ENCODE results near the gene DLL3. TPM values are rescaled to one million over a fixed set of nuclear protein-coding genes. Genes with fewer than 3 reads are reported as not detected.
A peak's percentile ranks its signal among the peaks of the same experiment; 100 is the strongest.

Gene DLL3
- total RNA-seq, 2 donors from 2014 or later, result not detected

GRCh38 chr19:39480337-39481228 lies 18.2 kb upstream of the DLL3 start, which contains the start of gene TIMM50:
TIMM50 (plus strand) TSS chr19:39480838; CDS start chr19:39480854, 16 bp downstream.
- DNase-seq (ENCODE audit: low spot score), result peak; percentile 99
- intact Hi-C loops (cut with DNase I), result no loop called here

DNA sequence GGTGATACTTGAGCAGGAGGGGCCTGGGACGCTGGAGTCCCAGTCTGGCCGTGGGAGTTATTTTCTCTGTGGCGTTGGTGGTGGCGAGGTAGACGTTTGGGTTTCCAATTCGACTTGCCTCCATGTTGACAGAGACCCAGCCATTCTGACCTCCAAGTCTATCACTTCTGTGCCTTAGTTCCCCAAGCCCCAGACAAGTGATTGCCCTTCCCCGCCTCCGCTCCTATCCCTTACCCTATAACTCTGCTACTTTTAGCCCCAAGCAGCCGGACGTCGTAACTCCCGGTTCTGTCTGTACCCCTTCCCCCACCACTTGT lies 17.6 kb upstream of the DLL3 start:
- intact Hi-C loops (cut with DNase I), result no loop called here
- DNase-seq (ENCODE audit: low spot score), result no peak

- DNase-seq (ENCODE audit: low spot score), result no peak
- intact Hi-C loops (cut with DNase I), result loop anchor here in 1 of 2 donors (1.0 kb wide), 1 partner anchor 42 kb away; no protein-coding TSS in a partner anchor
Observed at GRCh38 chr19:39481676-39482075, 17.1 kb upstream of the DLL3 start.

- DNase-seq (ENCODE audit: low spot score), result no peak
- intact Hi-C loops (cut with DNase I), result no loop called here
Observed at GRCh38 chr19:39483141-39483540, 15.6 kb upstream of the DLL3 start.

- intact Hi-C loops (cut with DNase I), result no loop called here
- no peak for DNase-seq (ENCODE audit: low spot score)
Observed at GRCh38 chr19:39489756-39490155, 9.0 kb upstream of the DLL3 start.

- DNase-seq (ENCODE audit: low spot score), result no peak
- intact Hi-C loops (cut with DNase I), result no loop called here
Observed at GRCh38 chr19:39492225-39492624, 6.5 kb upstream of the DLL3 start.

DNA sequence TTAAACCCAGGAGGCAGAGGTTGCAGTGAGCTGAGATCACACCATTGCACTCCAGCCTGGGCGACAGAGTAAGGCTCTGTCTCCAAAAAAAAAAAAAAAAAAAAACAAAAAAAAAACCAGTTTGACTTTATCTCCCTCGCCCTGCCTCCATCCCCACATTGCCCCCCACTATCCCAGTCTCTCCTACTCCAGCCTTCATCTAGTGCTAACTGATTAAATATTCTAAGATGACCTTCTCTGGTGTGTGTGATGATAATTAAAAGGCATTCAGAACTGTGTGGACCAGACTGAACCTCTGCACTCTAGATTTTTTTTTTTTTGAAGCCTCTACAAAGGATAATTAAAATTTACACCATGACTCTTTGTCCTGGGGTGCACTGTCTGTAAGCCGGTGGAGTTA lies 6.0 kb upstream of the DLL3 start:
- intact Hi-C loops (cut with DNase I), result no loop called here
- DNase-seq (ENCODE audit: low spot score), result no peak

GRCh38 chr19:39494661-39495060 lies 4.1 kb upstream of the DLL3 start:
- DNase-seq (ENCODE audit: low spot score), result no peak
- intact Hi-C loops (cut with DNase I), result no loop called here

- intact Hi-C loops (cut with DNase I), result no loop called here
- no peak for DNase-seq (ENCODE audit: low spot score)
Observed at GRCh38 chr19:39496063-39496462, 2.7 kb upstream of the DLL3 start.

- no peak for DNase-seq (ENCODE audit: low spot score)
- intact Hi-C loops (cut with DNase I), result no loop called here
Observed at GRCh38 chr19:39497701-39497995, 1.1 kb upstream of the DLL3 start.

DNA sequence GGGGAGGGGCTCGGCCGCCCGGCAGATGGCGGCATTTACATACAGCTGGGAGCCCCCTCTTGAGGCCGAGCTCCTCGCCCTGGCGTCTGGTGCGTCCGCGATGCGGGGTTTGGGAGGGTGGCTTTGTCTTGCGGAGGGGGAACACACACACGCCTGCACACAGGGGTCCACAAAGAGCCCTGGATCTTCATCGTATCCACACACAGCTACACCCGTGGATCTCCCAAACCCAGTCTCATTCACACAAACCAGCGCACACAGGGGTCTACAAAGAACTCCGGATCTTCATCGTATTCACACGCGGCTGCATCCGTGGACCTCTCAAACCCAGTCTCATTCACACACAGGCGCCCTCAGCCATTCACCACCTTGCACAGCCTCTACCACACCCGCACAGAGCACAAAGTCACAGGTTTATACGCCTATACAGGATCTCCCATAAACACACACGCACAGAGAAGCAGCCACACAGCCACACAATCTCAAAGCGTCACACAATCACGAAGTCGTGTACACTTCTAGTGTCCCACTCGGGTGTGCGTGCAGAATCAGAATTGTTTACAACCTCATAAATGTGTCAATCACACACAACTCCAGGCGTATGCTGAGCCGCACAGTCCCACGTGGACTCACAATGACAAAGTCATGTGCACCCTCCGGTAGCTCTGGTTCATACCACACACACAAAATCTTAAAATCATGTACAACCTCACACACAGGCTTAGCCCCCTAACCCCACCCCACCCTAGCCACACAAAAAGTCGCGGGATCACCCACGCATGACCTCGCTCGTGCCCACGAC lies 550 bp upstream of the DLL3 start:
- no peak for DNase-seq (ENCODE audit: low spot score)
- intact Hi-C loops (cut with DNase I), result no loop called here

GRCh38 chr19:39499932-39500331 lies 1.2 kb downstream of the DLL3 start:
- DNase-seq (ENCODE audit: low spot score), result no peak
- intact Hi-C loops (cut with DNase I), result no loop called here

GRCh38 chr19:39500543-39500942 lies 1.8 kb downstream of the DLL3 start:
- intact Hi-C loops (cut with DNase I), result no loop called here
- DNase-seq (ENCODE audit: low spot score), result no peak

DNA sequence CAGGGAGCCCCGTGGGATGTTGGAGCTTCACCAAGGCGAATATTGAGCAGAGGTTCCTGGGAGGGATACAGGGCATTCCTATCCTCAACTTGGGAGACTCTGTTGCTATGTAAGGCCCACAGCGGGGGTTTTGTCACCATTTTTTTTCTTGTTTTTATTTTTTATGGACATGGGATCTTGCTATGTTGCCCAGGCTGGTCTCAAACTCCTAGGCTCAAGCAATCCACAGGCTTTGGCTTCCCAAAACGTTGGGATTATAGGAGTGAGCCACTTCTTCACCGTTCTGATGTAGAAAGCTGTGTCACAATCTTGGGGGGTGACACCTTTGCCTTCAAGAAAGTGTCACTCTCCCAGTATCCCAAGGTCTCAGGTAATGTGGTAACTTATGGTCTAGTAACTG lies 2.6 kb downstream of the DLL3 start:
- no peak for DNase-seq (ENCODE audit: low spot score)
- intact Hi-C loops (cut with DNase I), result no loop called here

DNA sequence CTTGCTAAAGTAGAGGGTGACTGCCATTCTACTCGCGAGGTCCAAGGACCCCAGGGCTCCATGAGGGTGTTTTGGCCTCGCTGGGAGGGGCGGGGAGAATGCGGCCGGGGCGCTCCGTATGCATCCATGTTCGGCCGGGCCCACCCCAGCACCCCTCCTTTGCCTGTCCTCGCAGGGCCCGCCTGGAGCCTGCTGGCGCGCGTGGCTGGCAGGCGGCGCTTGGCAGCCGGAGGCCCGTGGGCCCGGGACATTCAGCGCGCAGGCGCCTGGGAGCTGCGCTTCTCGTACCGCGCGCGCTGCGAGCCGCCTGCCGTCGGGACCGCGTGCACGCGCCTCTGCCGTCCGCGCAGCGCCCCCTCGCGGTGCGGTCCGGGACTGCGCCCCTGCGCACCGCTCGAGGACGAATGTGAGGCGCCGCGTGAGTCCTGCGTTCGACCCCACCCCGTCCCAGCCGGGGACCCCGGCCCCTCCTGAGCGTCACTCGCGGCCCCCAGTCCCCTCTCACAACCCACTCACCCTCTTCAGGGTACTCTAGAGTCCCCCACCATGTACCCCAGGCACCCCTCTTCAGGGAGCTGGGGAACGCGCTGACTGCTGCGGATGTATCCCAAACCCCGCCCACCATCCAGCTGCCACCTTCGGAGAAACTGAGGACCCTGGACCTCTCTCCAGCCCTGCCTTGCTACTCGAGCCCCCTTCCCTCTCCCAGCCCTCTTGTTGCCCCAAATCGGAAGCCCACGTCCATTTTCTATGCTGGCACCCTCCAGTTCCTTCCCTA lies 4.1 kb downstream of the DLL3 start:
- intact Hi-C loops (cut with DNase I), result no loop called here
- peak; percentile 88 for DNase-seq (ENCODE audit: low spot score)

DNA sequence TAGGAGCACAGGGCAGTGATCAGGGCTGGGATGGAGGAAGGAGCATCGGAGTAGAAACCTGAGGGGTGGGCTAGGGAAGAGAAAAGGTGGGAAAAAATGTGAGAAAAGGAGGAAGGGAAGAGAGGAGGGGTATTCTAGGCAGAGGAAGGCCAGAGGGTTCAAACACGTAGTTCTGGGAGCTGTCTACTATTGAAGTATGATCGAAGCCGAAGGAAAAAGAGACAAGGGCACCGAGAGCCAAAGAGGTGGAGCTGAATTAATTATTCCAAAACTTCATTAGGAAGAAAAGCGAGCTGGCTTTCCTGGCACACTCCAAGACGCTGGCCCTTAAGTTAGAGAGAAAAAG lies 7.8 kb downstream of the DLL3 start:
- DNase-seq (ENCODE audit: low spot score), result no peak
- intact Hi-C loops (cut with DNase I), result loop anchor here in 1 of 2 donors (5.0 kb wide), 1 partner anchor 1014 kb away; no protein-coding TSS in a partner anchor

- no peak for DNase-seq (ENCODE audit: low spot score)
- intact Hi-C loops (cut with DNase I), result loop anchor here in 1 of 2 donors (5.0 kb wide), 1 partner anchor 1015 kb away; no protein-coding TSS in a partner anchor
Observed at GRCh38 chr19:39506944-39507714, 8.4 kb downstream of the DLL3 start.

GRCh38 chr19:39507715-39508364 lies 9.1 kb downstream of the DLL3 start:
- intact Hi-C loops (cut with DNase I), result loop anchor here in 1 of 2 donors (5.0 kb wide), 1 partner anchor 1016 kb away; no protein-coding TSS in a partner anchor
- DNase-seq (ENCODE audit: low spot score), result no peak

DNA sequence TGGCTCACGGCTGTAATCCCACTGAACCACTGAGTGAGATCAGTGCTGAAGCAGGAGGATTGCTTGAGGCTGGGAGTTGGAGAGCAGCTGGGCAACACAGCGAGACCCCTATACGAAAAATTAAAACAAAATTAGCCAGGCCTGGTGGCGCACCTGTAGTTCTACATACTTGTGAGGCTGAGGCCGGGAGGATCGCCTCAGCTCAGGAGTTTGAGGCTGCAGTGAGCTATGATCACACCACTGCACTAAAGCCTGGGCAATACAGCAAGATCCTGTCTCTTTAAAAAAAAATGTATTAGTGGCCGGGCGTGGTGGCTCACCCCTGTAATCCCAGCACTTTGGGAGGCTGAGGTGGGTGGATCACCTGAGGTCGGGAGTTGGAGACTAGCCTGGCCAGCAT lies 9.9 kb downstream of the DLL3 start:
- intact Hi-C loops (cut with DNase I), result loop anchor here in 1 of 2 donors (5.0 kb wide), 1 partner anchor 1016 kb away; no protein-coding TSS in a partner anchor
- DNase-seq (ENCODE audit: low spot score), result no peak

All from posterior vena cava (tissue), 2 donors.